IPS-18a (cell line): ENCODE results near the gene PFKL.
"Not testable (repeated sequence)": the region's sequence is repeated elsewhere in the genome, so short reads cannot be mapped to it uniquely, and the experiment has no call there.

Experiments
- H3K27ac ChIP-seq: one replicate; pipeline ENCODE4 v1.5.1; 2013; ENCODE audit warnings: low read length
- H3K27me3 ChIP-seq: one replicate; pipeline ENCODE4 v1.6.1; 2013; ENCODE audit warnings: mild to moderate bottlenecking, low read length; ENCODE audit not compliant: control insufficient read depth, insufficient read depth
- H3K36me3 ChIP-seq: one replicate; pipeline ENCODE4 v1.6.1; 2013; ENCODE audit warnings: low read depth, low read length; ENCODE audit not compliant: control insufficient read depth
- H3K4me1 ChIP-seq: one replicate; pipeline ENCODE4 v1.6.1; 2013; ENCODE audit warnings: low read depth, low read length; ENCODE audit not compliant: control insufficient read depth
- H3K4me3 ChIP-seq: one replicate; pipeline ENCODE4 v1.5.1; 2013; ENCODE audit warnings: low read length
- H3K9ac ChIP-seq: one replicate; pipeline ENCODE4 v1.6.1; 2013; ENCODE audit warnings: mild to moderate bottlenecking, low read length, moderate library complexity
- H3K9me3 ChIP-seq: one replicate; pipeline ENCODE4 v1.6.1; 2013; ENCODE audit warnings: low read depth, low read length; ENCODE audit not compliant: control insufficient read depth

Gene PFKL

DNA sequence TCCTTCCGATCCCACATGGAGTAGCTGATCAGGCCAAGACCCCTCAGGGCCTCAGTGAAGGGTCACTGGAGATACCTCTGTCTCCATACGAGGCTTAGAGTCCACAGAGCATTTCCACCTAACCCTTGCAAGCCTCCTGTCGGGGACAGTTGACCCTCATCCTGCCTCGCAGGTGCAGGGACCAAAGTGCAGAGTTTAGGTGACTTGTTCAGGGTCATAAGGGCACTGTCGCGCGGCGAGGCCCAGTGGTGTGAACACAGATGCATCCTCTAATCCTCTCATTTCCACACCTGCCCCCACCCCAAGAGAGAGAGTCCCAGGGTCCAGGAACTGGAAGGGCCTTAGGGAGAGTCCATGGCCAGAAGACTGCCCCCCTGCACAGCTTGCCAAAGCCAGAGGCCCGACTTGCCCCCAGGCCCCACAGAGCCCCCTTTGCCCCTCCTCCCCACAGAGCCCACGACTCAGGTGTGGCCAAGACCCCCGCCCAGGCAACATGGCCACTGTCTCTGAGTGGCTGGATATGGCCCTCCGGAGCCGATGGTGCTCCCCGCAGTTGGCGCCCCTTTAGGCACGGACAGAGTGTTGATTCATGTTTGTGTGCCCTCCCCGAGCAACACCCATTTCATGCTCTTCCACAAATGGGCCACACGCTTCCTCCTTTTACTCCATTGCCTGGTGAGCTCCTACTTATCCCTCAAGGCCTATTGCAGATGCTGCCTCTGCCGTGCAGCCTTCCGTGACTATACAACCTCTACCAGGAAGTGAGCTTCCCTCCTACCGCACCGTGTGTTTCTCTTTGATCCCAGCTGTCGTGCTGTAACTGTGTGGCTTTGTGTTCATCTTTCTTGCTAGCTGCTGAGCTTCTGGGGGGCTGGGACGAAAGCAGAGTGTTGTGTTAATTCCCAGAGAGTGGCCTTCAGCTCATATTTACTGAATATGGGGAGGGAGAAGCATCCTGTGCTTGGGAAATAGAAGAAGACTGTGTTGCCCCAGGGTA is 55.2 kb downstream of the PFKL start:
- Histone ChIP-seq H3K9ac (no peak overlapping the region), H3K9me3 (no peaks in the 10 kb centered on the region), H3K4me1 (no peaks in the 10 kb centered on the region), H3K36me3 (no peaks in the 10 kb centered on the region), H3K27me3 (no peaks in the 10 kb centered on the region), H3K27ac (no peak overlapping the region), H3K4me3 (no peak overlapping the region)

DNA sequence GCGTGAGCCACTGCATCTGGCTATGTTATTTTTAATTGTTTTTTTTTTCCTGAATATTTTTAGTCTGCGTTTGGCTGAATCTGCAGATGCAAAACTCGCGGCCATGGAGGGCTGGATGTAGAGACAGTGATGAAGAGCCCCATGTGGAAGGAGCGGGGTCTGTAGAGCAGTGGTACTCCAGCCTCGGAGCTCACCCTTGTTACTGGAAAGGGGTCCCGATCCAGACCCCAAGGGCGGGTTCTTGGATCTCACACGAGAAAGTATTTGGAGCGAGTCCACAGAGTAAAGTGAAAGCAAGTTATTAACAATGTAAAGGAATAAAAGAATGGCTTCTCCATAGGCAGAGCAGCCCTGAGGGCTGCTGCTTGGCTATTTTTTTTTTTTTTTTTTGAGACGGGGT is 56.3 kb downstream of the PFKL start:
- Histone ChIP-seq H3K27ac (no peak overlapping the region), H3K4me1 (no peaks in the 10 kb centered on the region), H3K27me3 (no peaks in the 10 kb centered on the region), H3K9ac (no peak overlapping the region), H3K36me3 (no peaks in the 10 kb centered on the region), H3K9me3 (no peaks in the 10 kb centered on the region), H3K4me3 (no peak overlapping the region)

DNA sequence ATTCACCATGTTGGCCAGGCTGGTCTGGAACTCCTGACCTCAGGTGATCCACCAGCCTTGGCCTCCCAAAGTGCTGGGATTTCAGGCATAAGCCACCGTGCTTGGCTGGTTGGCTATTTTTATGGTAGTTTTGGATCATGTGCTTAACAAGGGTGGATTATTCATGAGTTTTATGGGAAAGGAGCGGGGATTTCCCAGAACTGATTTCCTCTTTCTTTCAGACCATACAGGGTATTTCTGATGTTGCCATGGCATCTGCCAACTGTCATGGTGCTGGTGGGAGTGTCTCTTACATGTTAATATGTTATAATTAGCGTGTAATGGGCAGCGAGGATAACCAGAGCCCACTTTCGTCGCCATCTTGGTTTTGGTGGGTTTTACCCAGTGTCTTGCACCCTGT is 56.8 kb downstream of the PFKL start:
- H3K27me3 ChIP-seq: no peaks in the 10 kb centered on the region
- no peaks in the 10 kb centered on the region for H3K9me3 ChIP-seq
- H3K36me3 ChIP-seq: no peaks in the 10 kb centered on the region
- no peaks in the 10 kb centered on the region for H3K4me1 ChIP-seq
- H3K27ac ChIP-seq: no peak overlapping the region
- no peak overlapping the region for H3K9ac ChIP-seq
- no peak overlapping the region for H3K4me3 ChIP-seq

DNA sequence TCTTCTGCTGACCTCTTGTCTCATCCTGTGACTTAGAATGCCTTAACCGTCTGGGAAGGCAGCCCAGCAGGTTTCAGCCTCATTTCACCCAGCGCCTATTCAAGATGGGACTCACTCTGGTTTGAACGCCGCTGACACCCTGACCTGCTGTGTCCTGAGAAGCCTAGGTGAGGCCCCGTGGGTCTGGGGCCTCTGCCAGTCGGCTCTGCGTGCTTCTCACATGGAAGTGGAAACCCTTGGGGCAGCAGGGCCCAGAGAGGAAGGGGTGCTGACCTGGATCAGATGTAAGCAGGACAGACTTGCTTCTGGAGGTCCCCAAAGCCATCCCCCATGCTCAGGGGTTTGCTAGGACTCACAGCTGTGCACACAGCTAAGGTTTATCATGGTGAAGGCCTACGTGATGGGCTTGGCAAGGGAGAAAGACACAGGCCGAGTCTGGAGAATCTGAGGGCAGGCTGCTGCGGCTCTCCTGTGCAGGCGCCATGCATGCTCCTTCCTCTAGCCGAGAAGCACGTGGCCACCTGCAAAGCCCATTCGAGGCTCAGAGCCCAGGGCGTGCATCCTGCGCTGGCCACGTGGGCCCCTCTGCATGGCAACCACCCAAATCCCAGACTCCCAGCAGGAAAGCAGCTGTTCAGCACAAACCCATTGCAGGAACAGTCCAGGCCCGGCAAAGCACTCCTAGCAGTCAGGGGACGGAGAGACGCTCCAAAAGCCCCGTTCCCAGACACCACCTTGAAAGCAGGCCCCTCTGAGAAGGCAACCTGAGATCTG is 57.4 kb downstream of the PFKL start:
- H3K4me1 ChIP-seq: no peaks in the 10 kb centered on the region
- H3K36me3 ChIP-seq: no peaks in the 10 kb centered on the region
- no peaks in the 10 kb centered on the region for H3K9me3 ChIP-seq
- H3K27ac ChIP-seq: no peak overlapping the region
- no peak overlapping the region for H3K9ac ChIP-seq
- no peak overlapping the region for H3K4me3 ChIP-seq
- H3K27me3 ChIP-seq: no peaks in the 10 kb centered on the region

DNA sequence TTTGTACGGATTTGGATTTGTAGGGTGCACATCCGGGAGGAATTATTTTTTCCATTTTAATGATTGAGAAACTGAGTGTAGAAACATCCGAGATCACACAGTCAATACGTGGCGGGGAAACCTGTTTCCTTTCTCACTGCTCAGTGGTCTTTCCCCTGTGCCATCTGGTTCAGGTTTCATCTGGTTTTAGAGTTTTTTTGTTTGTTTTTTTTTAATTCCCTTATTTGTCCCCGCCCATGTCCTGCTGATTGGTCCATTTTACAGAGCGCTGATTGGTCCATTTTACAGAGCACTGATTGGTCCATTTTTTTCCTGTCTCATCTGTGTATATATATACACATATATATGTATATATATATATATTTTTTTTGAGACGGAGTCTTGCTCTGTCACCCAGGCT is 59.5 kb downstream of the PFKL start:
- Histone ChIP-seq H3K4me1 (no peaks in the 10 kb centered on the region), H3K36me3 (no peaks in the 10 kb centered on the region), H3K4me3 (no peak overlapping the region), H3K9me3 (no peaks in the 10 kb centered on the region), H3K27ac (no peak overlapping the region), H3K9ac (no peak overlapping the region), H3K27me3 (no peaks in the 10 kb centered on the region)

- Histone ChIP-seq H3K9ac (no peak overlapping the region), H3K36me3 (no peaks in the 10 kb centered on the region), H3K4me3 (no peak overlapping the region), H3K9me3 (no peaks in the 10 kb centered on the region), H3K4me1 (no peaks in the 10 kb centered on the region), H3K27ac (no peak overlapping the region), H3K27me3 (no peaks in the 10 kb centered on the region)
Measured at GRCh38 chr21:44360159-44360558, 60.3 kb downstream of the PFKL start.

- H3K9ac ChIP-seq, H3K9me3 ChIP-seq, H3K27me3 ChIP-seq, H3K4me1 ChIP-seq, H3K36me3 ChIP-seq, H3K27ac ChIP-seq, H3K4me3 ChIP-seq: not testable (repeated sequence)
Measured at GRCh38 chr21:44361903-44362302, 62.0 kb downstream of the PFKL start.

- H3K4me3 ChIP-seq: no peak overlapping the region
- no peaks in the 10 kb centered on the region for H3K4me1 ChIP-seq
- no peak overlapping the region for H3K27ac ChIP-seq
- H3K27me3 ChIP-seq: no peaks in the 10 kb centered on the region
- H3K9ac ChIP-seq: no peak overlapping the region
- H3K36me3 ChIP-seq: no peaks in the 10 kb centered on the region
- H3K9me3 ChIP-seq: no peaks in the 10 kb centered on the region
Measured at GRCh38 chr21:44363278-44363677, 63.4 kb downstream of the PFKL start.

DNA sequence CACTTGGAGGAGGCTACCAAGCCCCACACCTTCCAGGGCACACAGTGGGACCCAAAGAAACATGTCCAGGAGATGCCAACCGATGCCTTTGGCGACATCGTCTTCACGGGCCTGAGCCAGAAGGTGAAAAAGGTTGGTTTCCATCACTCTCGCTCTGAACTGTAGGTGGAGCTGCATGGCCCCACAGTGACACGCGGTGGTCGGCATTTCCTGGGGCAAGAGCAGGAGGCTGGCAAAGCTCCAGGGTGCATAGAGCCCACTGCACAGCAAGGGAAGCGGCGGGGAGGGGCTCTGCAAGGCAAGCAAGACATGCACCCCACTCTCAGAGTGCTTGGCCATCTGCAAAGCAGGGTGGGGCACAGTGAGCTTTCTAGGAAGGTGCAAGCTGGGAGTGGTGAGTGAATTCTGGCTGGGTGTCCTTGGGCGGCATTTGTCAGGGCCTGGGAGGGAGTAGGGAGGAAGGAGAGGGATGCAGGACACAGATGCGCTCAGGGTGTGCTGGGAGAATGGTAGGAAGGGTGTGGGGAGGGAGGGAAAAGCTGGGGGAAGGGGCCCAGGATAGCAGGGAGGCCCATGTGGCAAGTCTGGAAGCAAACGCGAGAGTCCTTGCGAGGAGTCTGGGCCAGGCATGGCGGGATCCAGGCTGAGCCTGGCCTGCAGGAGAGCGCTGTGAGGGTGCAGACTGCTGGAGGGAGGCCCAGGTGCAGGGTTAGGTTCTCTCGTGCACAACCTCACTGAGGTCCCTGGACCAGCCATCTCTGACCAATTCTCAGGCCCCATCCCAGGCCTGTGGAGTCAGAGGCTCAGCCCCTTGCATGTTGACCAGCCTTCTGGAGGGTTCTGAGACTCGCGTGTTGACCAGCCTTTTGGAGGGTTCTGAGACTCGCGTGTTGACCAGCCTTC is 64.5 kb downstream of the PFKL start:
- Histone ChIP-seq H3K36me3 (no peaks in the 10 kb centered on the region), H3K9ac (no peak overlapping the region), H3K9me3 (no peaks in the 10 kb centered on the region), H3K4me1 (no peaks in the 10 kb centered on the region), H3K4me3 (no peak overlapping the region), H3K27me3 (peaks cover 9% of the 10 kb centered on the region), H3K27ac (no peak overlapping the region)

- Histone ChIP-seq H3K27ac (no peak overlapping the region), H3K36me3 (no peaks in the 10 kb centered on the region), H3K4me3 (no peak overlapping the region)
Measured at GRCh38 chr21:44365251-44365966, 65.6 kb downstream of the PFKL start.

More at GRCh38 chr21:44365251-44365966, 65.6 kb downstream of the PFKL start:
- no peaks in the 10 kb centered on the region for H3K4me1 ChIP-seq
- H3K9me3 ChIP-seq: no peaks in the 10 kb centered on the region
- H3K9ac ChIP-seq: no peak overlapping the region
- H3K27me3 ChIP-seq: peaks cover 18% of the 10 kb centered on the region
